Measurements from ENCODE around the gene TSSK2. TPM values are rescaled to one million over a fixed set of nuclear protein-coding genes. Genes with fewer than 3 reads are reported as not detected.

TSSK2 gene
- total and polyA plus RNA-seq, 2 donors (not counting 3 experiments of a cell fraction or from before 2014, with no cell fraction given): not detected

DNA sequence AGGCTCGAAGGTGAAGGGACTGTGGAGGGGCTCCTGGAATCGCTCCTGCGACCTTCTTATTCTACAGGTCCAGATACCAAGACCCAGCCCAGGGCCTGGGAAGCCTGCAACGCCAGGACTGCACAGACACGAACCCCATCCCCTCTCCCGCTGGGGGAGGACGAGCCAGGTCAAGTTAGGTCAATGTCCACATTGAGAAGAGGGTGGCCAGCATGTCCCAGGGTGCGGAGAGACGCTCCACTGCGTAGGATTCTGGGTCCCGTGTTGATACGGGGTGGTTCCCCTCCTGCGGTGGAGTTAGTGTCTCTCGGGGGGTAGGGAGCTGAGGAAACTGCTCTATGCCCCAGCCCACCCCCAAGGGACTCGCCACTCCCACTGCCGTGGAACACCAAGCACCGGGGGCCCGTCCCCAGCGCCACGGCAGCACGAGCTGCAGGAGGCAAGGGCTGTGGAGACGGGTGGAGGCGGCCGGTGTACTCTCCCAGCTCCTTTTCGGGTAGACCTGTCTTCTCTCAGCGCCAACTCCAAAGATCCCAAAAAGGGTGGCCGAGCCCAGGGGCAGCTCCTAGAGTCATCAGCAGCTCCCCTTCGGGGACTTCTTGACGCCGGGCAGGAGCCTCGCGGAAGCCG lies 17.4 kb downstream of the TSSK2 start:
- Histone ChIP-seq H3K36me3 (ENCODE audit: control insufficient read depth in 2 of 2, extremely low read depth in 1 of 2, insufficient read depth in 2 of 2, low read length in 2 of 2) (no peaks in the 10 kb centered on the region), H3K9me1 (replicated peaks; ENCODE audit: control insufficient read depth, extremely low read depth, insufficient read depth, low read length) (no peaks in the 10 kb centered on the region), H3K4me2 (ENCODE audit: insufficient read depth, low read length) (no peak overlapping the region), H3K79me2 (ENCODE audit: control insufficient read depth, insufficient read depth, low read length) (peaks cover 8% of the 10 kb centered on the region), H3K9ac (replicated peaks; ENCODE audit: extremely low read depth, insufficient read depth, low read length) (no peak overlapping the region), H2AFZ (ENCODE audit: low read depth, low read length) (no peak overlapping the region), H3K27me3 (ENCODE audit: control insufficient read depth in 2 of 2, insufficient read depth in 2 of 2, low read length in 2 of 2) (peaks cover 43 to 51% of the 10 kb centered on the region in 2 experiments), H3K9me3 (replicated peaks; ENCODE audit: control insufficient read depth, insufficient read depth, low read length) (no peaks in the 10 kb centered on the region), H4K20me1 (replicated peaks; ENCODE audit: control insufficient read depth, extremely low read depth, insufficient read depth, low read length) (no peaks in the 10 kb centered on the region), H3K27ac (ENCODE audit: insufficient read depth, low read depth, low read length) (no peak overlapping the region), H3K4me1 (ENCODE audit: control insufficient read depth, extremely low read depth, insufficient read depth, low read length) (peaks cover 5% of the 10 kb centered on the region), H3K4me3 (replicated peaks in 1 of 3; ENCODE audit: insufficient read depth in 1 of 3, low read depth in 1 of 3, low read length in 3 of 3) (no peak overlapping the region)
- ChIA-PET CTCF (no interaction called here), POLR2A (no interaction called here)
- TF ChIP-seq, protein P1, sequence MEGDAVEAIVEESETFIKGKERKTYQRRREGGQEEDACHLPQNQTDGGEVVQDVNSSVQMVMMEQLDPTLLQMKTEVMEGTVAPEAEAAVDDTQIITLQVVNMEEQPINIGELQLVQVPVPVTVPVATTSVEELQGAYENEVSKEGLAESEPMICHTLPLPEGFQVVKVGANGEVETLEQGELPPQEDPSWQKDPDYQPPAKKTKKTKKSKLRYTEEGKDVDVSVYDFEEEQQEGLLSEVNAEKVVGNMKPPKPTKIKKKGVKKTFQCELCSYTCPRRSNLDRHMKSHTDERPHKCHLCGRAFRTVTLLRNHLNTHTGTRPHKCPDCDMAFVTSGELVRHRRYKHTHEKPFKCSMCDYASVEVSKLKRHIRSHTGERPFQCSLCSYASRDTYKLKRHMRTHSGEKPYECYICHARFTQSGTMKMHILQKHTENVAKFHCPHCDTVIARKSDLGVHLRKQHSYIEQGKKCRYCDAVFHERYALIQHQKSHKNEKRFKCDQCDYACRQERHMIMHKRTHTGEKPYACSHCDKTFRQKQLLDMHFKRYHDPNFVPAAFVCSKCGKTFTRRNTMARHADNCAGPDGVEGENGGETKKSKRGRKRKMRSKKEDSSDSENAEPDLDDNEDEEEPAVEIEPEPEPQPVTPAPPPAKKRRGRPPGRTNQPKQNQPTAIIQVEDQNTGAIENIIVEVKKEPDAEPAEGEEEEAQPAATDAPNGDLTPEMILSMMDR (IDR thresholded peaks at IDR 0.05; ENCODE audit: extremely low read depth in 1 of 2, insufficient read depth in 1 of 2, low read depth in 1 of 2, low read length in 2 of 2): no peak
- TF ChIP-seq EZH2 (IDR thresholded peaks at IDR 0.05; ENCODE audit: borderline replicate concordance, low read depth, low read length, severe bottlenecking) (no peak), GATA2 (IDR thresholded peaks at IDR 0.05; ENCODE audit: insufficient read depth, insufficient read length, low read depth, low read length) (no peak), FOS (IDR thresholded peaks at IDR 0.05; ENCODE audit: borderline replicate concordance, insufficient read depth, low read length) (no peak), MYC (IDR thresholded peaks at IDR 0.05; ENCODE audit: low read depth, low read length) (no peak), POLR2AphosphoS5 (IDR thresholded peaks at IDR 0.05; ENCODE audit: insufficient read depth, low read depth, low read length) (no peak), JUN (IDR thresholded peaks at IDR 0.05; ENCODE audit: borderline replicate concordance, insufficient read depth, insufficient read length, low read depth) (no peak), POLR2A (IDR thresholded peaks at IDR 0.05; ENCODE audit: low read depth, low read length) (no peak)
- TF ChIP-seq, protein P2, sequence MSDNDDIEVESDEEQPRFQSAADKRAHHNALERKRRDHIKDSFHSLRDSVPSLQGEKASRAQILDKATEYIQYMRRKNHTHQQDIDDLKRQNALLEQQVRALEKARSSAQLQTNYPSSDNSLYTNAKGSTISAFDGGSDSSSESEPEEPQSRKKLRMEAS (IDR thresholded peaks at IDR 0.05; ENCODE audit: insufficient read depth, insufficient read length): no peak
- intact Hi-C loops (cut with micrococcal nuclease) (no loop called here), dilution Hi-C loops (cut with MboI; ENCODE audit: extremely low pct_ligation_motif_present, low sequenced_read_pairs) (no loop called here)
- BruUV-seq (replicated peaks): no TSS peak
- FAIRE-seq (no peak), DNase-seq (ENCODE audit: low read depth, low spot score) (no peak)
